A549 treated with AZD9567 at 1 μM for 4 hours (cell line): ENCODE data around the gene ZC3H7B. TPM values are rescaled to one million over a fixed set of nuclear protein-coding genes. Genes with fewer than 3 reads are reported as not detected.

Source experiments
- total RNA-seq: library from RNA; stranded (reverse); fragments of 200-300 nt; extraction: Qiagen RNA extraction; gene quantifications from 5 replicates; pipeline ENCODE4 v1.2.3, GENCODE V29; 2022; ENCODE audit not compliant: insufficient read depth

ZC3H7B gene
- 15.4 to 24.0 TPM (median 22.9 TPM) in 5 replicates for total RNA-seq

GRCh38 chr22:41301085-41302020, at the start of gene ZC3H7B:
ZC3H7B (plus strand) TSS chr22:41301525; CDS start chr22:41320661, 19,136 bp downstream.

GRCh38 chr22:41285820-41286638, 15.3 kb upstream of the ZC3H7B start, which contains the start of gene RANGAP1:
RANGAP1 (minus strand) TSS chr22:41286187; CDS start chr22:41281044, 5,143 bp downstream.

DNA sequence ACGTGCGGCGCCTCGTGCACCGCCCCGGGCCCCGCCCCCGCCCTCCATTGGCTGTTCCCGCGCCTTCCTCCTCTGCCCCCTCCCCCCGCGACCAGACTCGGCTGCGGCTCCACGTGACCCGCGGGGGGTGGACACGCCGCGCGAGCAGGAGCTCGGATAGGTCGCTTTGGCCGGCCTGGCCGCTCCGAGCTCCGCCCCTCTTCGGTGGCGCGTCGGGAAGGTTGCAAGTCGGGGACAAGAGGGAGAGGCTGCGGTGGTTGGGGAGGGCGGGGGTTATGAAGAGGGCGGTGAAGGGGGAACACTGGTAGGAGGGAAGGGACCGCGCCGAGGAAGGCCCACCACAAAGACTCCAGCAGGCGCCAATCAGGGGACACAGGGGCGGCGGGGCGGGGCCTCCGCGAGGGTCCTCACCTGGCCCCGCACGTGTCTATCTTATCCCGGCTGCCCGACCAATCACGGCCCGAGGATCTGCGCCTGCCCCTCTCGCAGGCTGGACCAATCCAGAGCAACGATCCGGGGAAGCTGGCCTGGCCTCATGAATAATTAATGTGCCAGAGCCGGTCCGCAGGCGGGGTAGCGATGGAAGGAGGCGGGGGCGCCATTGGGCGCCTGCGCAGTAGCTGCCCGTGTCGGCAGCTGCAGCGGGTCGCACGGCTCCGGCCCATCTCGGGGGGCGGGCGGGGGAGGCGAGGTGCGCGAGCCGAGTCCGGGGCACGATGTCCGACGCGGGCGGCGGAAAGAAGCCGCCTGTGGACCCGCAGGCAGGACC, 80.2 kb downstream of the ZC3H7B start, which contains the start of gene TEF:
Gene TEF (plus strand): TSS at position 614 of the 769 bp plus-strand sequence. CDS start 103 bp downstream, at position 717.

Other genes starting within 250 kb of the ZC3H7B start
- gene EP300, start 208.9 kb upstream of the ZC3H7B start, total RNA-seq = 16.8 to 21.7 TPM (median 19.6 TPM) in 5 replicates
- gene L3MBTL2, start 96.2 kb upstream of the ZC3H7B start, total RNA-seq = 17.4 to 21.1 TPM (median 18.3 TPM) in 5 replicates
- gene CHADL, start 60.6 kb upstream of the ZC3H7B start, total RNA-seq = not detected in 5 replicates
- gene RANGAP1, start 15.3 kb upstream of the ZC3H7B start, total RNA-seq = 83.0 to 94.4 TPM (median 88.3 TPM) in 5 replicates
- gene TEF, start 80.4 kb downstream of the ZC3H7B start, total RNA-seq = 0.85 to 3.1 TPM (median 1.1 TPM) in 5 replicates
- gene TOB2, start 145.3 kb downstream of the ZC3H7B start, total RNA-seq = 23.3 to 30.7 TPM (median 25.6 TPM) in 5 replicates
- 50.9 to 73.5 TPM (median 64.2 TPM) in 5 replicates for gene PHF5A, start 167.2 kb downstream of the ZC3H7B start, total RNA-seq
- 46.5 to 55.5 TPM (median 50.5 TPM) in 5 replicates for gene ACO2, start 167.6 kb downstream of the ZC3H7B start, total RNA-seq
- gene POLR3H, start 242.9 kb downstream of the ZC3H7B start, total RNA-seq = 36.8 to 47.5 TPM (median 41.2 TPM) in 5 replicates